HG02571 (cell line): ENCODE data around the gene MROH2B.

Experiments
- ATAC-seq: cut with Tn5 transposase; IDR thresholded peaks from one replicate; pipeline ENCODE4 v1.9.1; 2021; ENCODE audit warnings: mild to moderate bottlenecking, moderate library complexity; ENCODE audit not compliant: unreplicated experiment

MROH2B gene

DNA sequence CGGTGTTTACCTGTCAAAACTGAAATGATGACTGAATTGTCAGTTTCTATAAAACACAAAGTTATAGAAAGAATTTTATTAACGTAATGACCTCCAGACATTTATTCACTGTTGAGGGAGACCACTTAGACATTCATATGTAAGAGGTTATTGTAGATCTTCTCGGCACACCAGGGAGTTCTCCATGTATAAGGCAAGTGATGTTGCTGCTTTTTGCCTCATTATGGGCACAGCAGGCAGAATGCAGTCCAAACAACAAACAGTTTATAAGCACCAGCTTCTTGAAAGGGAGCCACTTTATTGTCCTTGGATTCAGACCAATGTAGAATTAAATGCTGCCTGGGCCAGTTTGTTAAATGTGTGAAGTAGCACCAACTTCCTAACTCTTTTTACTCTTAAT is 95.1 kb downstream of the MROH2B start:
- no peak for ATAC-seq

DNA sequence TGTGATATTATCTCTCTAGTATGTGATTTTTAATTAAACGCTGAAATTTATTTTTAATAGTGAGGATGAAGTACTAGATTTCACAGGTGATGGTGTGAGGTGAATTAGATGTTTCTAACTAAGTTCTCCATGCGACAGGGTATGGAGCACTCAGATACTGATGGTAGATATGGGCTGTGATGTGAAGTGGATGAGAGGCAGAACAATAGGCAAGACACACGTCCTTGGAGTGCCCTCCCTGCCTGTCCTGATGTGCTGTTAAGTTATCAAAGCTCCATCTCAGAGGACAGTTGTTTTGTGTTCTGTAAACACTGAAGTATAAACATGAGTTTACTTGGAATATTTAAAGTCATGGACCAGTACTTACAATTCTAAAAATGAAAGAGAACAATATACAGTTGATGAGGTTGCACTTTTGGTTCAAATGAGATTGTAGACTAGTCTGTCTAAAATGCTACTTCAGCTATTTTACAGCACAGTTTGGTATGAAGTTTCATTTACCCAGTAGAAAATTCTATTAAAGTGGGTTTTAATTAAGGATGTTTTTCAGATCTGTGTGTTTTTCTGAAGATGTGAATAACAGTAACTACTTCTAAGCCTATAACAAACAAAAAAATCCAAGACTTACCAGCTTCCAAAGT is 97.7 kb downstream of the MROH2B start:
- no peak for ATAC-seq

DNA sequence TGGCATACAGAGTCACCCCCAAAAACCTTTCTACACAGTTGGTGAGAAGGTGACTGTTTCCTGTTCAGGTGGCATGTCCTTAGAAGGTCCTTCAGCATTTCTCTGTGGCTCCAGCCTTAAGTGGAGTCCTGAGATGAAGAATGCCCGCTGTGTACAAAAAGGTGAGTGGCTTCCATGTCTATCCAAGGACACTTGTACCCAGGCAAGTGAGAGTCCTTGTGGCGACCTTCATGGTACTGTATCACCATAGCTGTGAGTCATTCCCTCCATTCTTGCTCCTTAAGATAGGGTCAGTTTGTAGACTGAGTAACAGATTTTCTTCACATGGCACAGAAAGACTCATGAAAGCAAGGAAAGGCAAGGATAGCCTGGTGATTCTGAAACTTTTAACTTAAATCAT is 98.7 kb downstream of the MROH2B start:
- no peak for ATAC-seq

DNA sequence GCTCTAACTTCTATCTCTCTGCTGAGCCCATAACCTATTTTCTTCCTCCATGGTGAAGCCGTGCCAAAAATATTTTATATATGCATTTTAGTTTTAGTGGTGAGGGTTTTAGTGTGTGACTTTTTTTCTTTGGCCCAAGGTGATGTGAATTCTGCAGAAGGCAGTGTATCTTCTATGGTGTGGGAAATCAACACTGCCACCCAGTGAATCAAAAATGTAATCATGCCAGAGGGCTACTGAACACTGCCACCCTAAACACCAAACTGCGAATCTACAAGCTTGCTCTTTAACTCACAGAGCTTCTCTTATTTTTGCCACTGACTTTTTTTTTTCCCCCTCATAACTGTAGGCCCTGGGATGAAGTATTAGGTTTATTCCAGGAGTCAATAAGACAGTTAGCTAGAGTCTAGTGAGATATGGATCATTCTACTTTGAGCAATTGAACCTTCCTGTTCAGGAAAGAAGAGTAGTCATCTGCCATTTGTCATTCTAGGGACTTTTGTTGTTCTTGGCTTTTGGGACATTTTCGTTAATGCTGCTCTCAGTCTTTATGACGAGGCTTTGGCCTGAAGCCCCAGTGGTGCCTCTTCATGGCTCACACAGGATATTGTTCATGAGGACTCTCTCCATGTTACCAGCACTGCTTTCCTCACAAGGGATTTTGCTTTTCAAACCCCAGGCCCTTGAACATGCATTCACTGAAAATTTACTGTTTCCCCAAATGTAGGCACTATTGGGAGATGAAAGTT is 108.8 kb downstream of the MROH2B start:
- no peak for ATAC-seq

DNA sequence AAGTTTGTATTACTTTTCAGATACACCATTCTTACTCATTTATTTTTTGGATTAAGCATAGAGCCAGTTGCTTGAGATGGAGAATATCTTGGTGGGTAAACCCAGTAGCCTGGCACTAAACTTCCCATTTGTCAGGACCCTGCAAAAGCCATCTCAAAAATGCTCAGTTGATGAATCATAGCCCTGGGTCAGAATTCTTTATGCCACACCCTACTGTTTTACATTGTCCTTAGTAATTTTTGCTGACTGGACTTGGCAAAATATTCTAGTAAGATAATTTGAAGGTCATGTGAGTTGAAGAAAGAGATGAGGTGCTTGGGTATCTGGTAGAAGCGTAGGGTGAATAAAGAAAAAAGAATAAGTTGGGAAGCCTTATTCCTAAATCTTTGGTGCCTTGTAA is 111.1 kb downstream of the MROH2B start:
- ATAC-seq, result no peak

DNA sequence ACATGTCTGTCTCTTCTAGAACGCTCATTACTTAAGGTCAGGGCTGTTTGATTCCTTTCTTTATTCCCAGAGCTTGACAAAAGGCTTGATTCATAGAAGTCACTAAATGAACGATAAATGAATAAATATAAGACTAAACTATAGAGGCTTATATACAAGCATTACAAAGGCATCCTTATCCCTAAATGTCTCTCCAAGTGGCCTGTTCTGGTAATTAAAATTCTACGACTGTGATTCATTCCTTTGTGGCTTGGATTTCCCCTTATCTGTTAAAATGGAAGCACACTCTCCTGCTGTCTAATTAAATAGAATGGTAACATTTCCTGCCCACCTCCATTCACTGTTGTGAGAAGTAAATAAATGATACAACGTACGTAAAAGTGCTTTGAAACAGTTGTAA is 112.3 kb downstream of the MROH2B start:
- ATAC-seq, result no peak

DNA sequence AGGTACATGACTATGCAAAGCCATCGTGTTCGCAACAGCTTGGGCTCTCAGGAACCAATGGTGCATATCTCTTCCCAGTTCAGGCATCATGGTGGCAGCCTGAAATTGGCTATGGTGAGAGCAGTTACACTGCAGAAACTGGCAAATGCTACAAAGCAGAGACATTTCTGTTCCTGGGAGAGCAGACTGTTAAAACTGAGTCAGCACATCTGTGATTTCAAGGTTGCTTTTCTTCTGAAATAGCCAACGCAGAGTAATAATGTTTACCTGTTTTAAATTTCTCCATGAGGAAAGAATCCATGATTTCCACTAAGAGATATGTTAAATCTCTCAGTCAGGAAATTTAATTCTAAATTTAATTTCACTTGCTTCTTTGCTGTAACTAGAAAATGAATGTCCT is 114.1 kb downstream of the MROH2B start:
- no peak for ATAC-seq

DNA sequence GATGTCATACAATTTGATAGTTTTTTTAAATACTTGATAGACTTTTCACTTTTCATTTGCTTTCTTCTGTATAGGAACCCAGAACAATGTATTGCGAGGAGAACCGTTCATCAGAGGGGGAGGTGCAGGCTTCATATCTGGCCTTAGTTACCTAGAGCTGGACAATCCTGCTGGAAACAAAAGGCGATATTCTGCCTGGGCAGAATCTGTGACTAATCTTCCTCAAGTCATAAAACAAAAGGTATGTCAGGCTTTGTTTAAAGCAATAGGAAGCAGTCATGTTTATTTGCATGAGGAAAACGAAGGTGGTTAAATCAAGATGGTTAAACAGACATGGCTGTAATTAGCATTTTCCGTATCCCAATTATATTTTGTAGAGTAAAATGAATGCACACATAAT is 115.8 kb downstream of the MROH2B start:
- no peak for ATAC-seq
